Esophagus squamous epithelium (tissue), 5 donors: ENCODE measurements around the gene TBXAS1. TPM values are rescaled to one million over a fixed set of nuclear protein-coding genes. Genes with fewer than 3 reads are reported as not detected.

Experiments
- DNase-seq: peaks from one replicate; lab custom pipeline; 2025; lab: John Stamatoyannopoulos, UW
- H3K27ac ChIP-seq, 4 donors: fragments of 200-600 bp; sonication (generic); one replicate each; pipeline ENCODE4 v1.5.1; 2016 to 2019; ENCODE audit warnings: mild to moderate bottlenecking in 1 of 4
- H3K27me3 ChIP-seq, 4 donors: fragments of 200-600 bp; sonication (generic); 1 replicate in 3 of 4; 2 replicates in 1 of 4; pipeline versions ENCODE4 v1.5.1 to v1.6.0; 2017 to 2021; ENCODE audit warnings: antibody characterized with exemption in 1 of 4
- H3K36me3 ChIP-seq, 3 donors: fragments of 200-600 bp; sonication (generic); one replicate each; pipeline ENCODE4 v1.5.1; 2016 to 2019
- H3K4me1 ChIP-seq, 3 donors: fragments of 200-600 bp; sonication (generic); one replicate each; pipeline ENCODE4 v1.5.1; 2017 to 2019
- H3K4me3 ChIP-seq, 4 donors: fragments of 200-600 bp; sonication (generic); 1 replicate in 3 of 4; 2 replicates in 1 of 4; pipeline ENCODE4 v1.5.1; 2016 to 2019; ENCODE audit warnings: mild to moderate bottlenecking in 2 of 4, moderate library complexity in 1 of 4
- H3K9me3 ChIP-seq, 3 donors: fragments of 200-600 bp; sonication (generic); one replicate each; pipeline ENCODE4 v1.5.1; 2016 to 2019
- POLR2A ChIP-seq, 4 donors: fragments of 450-650 bp; IDR thresholded peaks; one replicate each; pipeline ENCODE4 v1.6.1; 2017; ENCODE audit warnings: antibody characterized with exemption in 4 of 4, mild to moderate bottlenecking in 4 of 4, moderate library complexity in 3 of 4
- WGBS, 2 donors: methylation state at CpG; one replicate each; pipeline ENCODE4 v1.1.5; 2018; 5-methylcytosine and 5-hydroxymethylcytosine counted together
- intact Hi-C: fragments of 100-400 bp; cut with DNase I; formaldehyde crosslinking; loops from one replicate; pipeline ENCODE4 v1.15.0; 2022
- total RNA-seq, 4 donors: library from RNA; depleted of rRNA; stranded (reverse); fragments of >200 nt; gene quantifications; one replicate each; pipeline ENCODE4 v1.1.0, GENCODE V29; 2016
- TF ChIP-seq, protein P1 (sequence below), 6 experiments: fragments of 450-650 bp in 4 of 6; fragments of 200-600 bp in 2 of 6; sonication (generic) in 2 of 6; IDR thresholded peaks; one replicate each; pipeline ENCODE4 v1.5.1; 2016 to 2019; ENCODE audit warnings: antibody characterized with exemption in 6 of 6, mild to moderate bottlenecking in 4 of 6, moderate library complexity in 4 of 6
- donor health status: DM: yes; HTN: yes; CAD: no.

Gene TBXAS1
- total RNA-seq, 4 donors from 2014 or later = 9.4 to 24.8 (median 17.8) TPM

DNA sequence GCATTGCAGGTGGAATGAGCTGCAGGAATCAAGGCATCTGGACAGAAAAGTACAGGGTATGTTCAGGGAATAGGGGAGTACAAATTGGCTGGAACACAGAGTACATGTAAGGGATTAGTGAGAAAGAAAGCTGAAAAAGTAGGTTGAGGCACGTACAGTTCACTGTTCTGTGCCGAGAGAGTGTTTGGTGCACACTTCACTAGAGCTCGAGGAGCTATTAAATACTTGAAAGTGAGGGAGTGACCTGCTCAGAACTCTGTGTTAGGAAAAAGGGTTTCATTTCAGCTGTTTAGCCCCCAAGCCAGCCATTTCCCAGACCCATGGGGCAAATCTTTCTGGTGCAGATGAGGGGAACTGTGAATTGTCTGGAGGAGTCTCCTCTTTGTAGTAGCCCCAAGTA lies 115.2 kb downstream of the TBXAS1 start:
- H3K4me1 ChIP-seq = no peaks in the 10 kb centered on the region
- no peak overlapping the region for H3K4me3 ChIP-seq
- no peaks in the 10 kb centered on the region for H3K36me3 ChIP-seq
- H3K27me3 ChIP-seq = peaks cover 0 to 12% (median 0%) of the 10 kb centered on the region in 4 donors
- DNase-seq = no peak
- no peak for TF ChIP-seq POLR2A (IDR thresholded peaks at IDR 0.05)
- TF ChIP-seq, protein P1, sequence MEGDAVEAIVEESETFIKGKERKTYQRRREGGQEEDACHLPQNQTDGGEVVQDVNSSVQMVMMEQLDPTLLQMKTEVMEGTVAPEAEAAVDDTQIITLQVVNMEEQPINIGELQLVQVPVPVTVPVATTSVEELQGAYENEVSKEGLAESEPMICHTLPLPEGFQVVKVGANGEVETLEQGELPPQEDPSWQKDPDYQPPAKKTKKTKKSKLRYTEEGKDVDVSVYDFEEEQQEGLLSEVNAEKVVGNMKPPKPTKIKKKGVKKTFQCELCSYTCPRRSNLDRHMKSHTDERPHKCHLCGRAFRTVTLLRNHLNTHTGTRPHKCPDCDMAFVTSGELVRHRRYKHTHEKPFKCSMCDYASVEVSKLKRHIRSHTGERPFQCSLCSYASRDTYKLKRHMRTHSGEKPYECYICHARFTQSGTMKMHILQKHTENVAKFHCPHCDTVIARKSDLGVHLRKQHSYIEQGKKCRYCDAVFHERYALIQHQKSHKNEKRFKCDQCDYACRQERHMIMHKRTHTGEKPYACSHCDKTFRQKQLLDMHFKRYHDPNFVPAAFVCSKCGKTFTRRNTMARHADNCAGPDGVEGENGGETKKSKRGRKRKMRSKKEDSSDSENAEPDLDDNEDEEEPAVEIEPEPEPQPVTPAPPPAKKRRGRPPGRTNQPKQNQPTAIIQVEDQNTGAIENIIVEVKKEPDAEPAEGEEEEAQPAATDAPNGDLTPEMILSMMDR (IDR thresholded peaks at IDR 0.05) = no peak
- peaks cover 0 to 5% (median 4%) of the 10 kb centered on the region in 3 donors for H3K9me3 ChIP-seq
- 85 to 87% methylated on average over 3 of the region's 3 CpGs for WGBS, 2 donors
- intact Hi-C loops = no loop called here
- no peak overlapping the region for H3K27ac ChIP-seq

- DNase-seq = no peak
- WGBS, 2 donors = 25 to 38% methylated on average over 2 of the region's 2 CpGs
- intact Hi-C loops = no loop called here
Observed at GRCh38 chr7:139946533-139946932, 117.5 kb downstream of the TBXAS1 start.

GRCh38 chr7:139947021-139947420 lies 118.0 kb downstream of the TBXAS1 start:
- Histone ChIP-seq H3K4me1 (no peaks in the 10 kb centered on the region), H3K27me3 (peaks cover 0 to 12% (median 0%) of the 10 kb centered on the region in 4 donors), H3K4me3 (no peak overlapping the region), H3K27ac (no peak overlapping the region), H3K36me3 (no peaks in the 10 kb centered on the region), H3K9me3 (peaks cover 0 to 5% (median 4%) of the 10 kb centered on the region in 3 donors)
- intact Hi-C loops = no loop called here
- WGBS, 2 donors = 87 to 93% methylated on average over 3 of the region's 3 CpGs
- no peak for DNase-seq
- TF ChIP-seq, protein P1 (IDR thresholded peaks at IDR 0.05) = no peak
- no peak for TF ChIP-seq POLR2A (IDR thresholded peaks at IDR 0.05)

More at GRCh38 chr7:139946533-139946932, 117.5 kb downstream of the TBXAS1 start:
- Histone ChIP-seq H3K27ac (no peak overlapping the region), H3K4me3 (no peak overlapping the region), H3K4me1 (no peaks in the 10 kb centered on the region), H3K9me3 (peaks cover 0 to 5% (median 4%) of the 10 kb centered on the region in 3 donors), H3K27me3 (peaks cover 0 to 12% (median 0%) of the 10 kb centered on the region in 4 donors), H3K36me3 (no peaks in the 10 kb centered on the region)
- TF ChIP-seq, protein P1 (IDR thresholded peaks at IDR 0.05) = no peak
- TF ChIP-seq POLR2A (IDR thresholded peaks at IDR 0.05) = no peak

DNA sequence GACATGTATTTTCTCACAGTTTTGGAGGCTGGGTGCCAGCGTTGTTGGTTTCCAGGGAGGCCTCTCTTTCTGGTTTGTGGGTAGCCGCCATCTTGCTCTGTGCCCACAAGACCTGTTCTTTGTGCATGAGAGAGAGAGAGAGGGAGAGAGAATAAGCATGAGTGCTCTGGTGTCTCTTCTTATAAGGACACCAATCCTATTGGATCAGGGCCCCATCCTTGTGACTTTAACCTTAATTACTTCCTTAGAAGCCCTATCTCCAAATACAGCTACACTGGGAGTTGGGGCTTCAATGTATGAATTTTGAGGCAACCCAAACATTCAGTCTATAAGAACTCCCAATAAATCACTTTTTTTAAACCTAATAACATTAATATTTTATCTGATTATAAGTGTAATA lies 119.1 kb downstream of the TBXAS1 start:
- intact Hi-C loops = no loop called here
- H3K4me3 ChIP-seq = no peak overlapping the region
- 67% methylated on average over 1 of the region's 2 CpGs; no CpG with 5 or more reads in 1 of the 2 donors for WGBS, 2 donors
- H3K9me3 ChIP-seq = peaks cover 0 to 5% (median 4%) of the 10 kb centered on the region in 3 donors
- H3K27me3 ChIP-seq = peaks cover 0 to 12% (median 0%) of the 10 kb centered on the region in 4 donors
- no peaks in the 10 kb centered on the region for H3K4me1 ChIP-seq
- no peak for TF ChIP-seq POLR2A (IDR thresholded peaks at IDR 0.05)
- TF ChIP-seq, protein P1 (IDR thresholded peaks at IDR 0.05) = no peak
- no peak overlapping the region for H3K27ac ChIP-seq
- no peaks in the 10 kb centered on the region for H3K36me3 ChIP-seq
- DNase-seq = no peak

GRCh38 chr7:139948587-139949335 lies 119.7 kb downstream of the TBXAS1 start:
- WGBS, 2 donors = 78 to 79% methylated on average over 10 of the region's 10 CpGs
- intact Hi-C loops = no loop called here
- no peak for DNase-seq
- H3K9me3 ChIP-seq = peaks cover 0 to 5% (median 4%) of the 10 kb centered on the region in 3 donors
- H3K27me3 ChIP-seq = peaks cover 0 to 11% (median 0%) of the 10 kb centered on the region in 4 donors
- H3K4me1 ChIP-seq = no peaks in the 10 kb centered on the region
- no peak overlapping the region for H3K27ac ChIP-seq
- no peak overlapping the region for H3K4me3 ChIP-seq
- TF ChIP-seq, protein P1 (IDR thresholded peaks at IDR 0.05) = no peak
- no peak for TF ChIP-seq POLR2A (IDR thresholded peaks at IDR 0.05)
- no peaks in the 10 kb centered on the region for H3K36me3 ChIP-seq
